ENCODE data around the gene CLIC5.
A peak's percentile ranks its signal among the peaks of the same experiment; 100 is the strongest.

Gene CLIC5

DNA sequence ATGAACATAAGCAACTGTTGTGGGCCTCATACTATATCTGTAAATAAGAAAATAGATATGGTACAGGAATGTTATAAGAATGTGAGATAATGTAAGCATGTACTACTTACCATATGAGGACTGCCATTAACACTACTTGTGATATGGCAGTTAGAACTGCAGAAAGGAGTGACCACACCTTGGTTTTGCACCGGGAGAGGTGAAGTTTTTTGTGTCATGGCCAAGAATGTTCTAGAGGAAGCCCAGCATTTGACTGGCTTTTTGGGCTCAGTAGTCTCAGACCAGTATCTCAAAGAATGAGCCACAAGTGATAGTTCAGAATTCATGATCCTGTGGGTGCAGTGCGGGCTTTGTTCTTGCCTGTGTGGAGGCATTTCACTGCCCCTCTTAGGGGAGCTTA is 123.5 kb downstream of the CLIC5 start:
- DNase-seq (ENCODE audit: low read depth): no peak

DNA sequence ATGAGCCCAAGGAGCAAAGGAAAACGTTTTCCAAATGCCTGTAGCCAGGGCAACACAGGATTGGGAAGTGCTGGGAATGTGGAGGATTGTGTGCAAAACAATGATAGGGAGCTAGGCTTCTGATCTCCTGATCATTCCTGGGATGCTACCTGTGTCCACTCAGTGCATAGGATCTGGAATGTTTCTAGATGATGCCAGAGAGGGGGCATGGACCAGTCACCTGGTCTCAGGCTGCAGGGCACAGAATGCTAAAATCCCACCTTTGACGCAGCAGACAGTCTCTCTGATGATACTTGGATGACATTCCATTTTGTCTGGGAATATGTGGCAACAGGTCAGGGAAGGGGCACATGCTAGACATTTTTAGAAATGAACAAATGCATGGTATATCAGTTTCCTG is 128.9 kb downstream of the CLIC5 start:
- DNase-seq (ENCODE audit: low read depth): no peak

GRCh38 chr6:45884336-45884735 is 131.3 kb downstream of the CLIC5 start:
- no peak for DNase-seq (ENCODE audit: low read depth)

DNA sequence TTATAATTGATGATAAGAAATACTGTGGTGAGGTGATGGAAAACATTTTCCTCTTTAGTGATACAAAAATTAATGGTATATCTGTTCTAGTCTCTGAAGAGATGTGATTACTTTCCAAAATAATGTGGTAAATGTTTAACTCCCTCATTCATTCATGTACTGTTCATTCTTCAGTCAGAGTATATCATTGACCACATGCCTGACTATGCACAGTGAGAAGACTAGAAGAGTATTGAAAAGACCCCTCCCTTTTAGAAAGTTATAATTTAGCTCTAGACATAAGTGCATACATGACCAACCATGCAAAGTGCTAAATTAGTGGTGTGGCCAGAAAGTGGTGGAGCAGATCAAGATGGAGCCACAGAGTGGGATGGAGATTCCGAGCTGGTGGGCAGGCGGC is 133.0 kb downstream of the CLIC5 start:
- DNase-seq (ENCODE audit: low read depth): no peak

DNA sequence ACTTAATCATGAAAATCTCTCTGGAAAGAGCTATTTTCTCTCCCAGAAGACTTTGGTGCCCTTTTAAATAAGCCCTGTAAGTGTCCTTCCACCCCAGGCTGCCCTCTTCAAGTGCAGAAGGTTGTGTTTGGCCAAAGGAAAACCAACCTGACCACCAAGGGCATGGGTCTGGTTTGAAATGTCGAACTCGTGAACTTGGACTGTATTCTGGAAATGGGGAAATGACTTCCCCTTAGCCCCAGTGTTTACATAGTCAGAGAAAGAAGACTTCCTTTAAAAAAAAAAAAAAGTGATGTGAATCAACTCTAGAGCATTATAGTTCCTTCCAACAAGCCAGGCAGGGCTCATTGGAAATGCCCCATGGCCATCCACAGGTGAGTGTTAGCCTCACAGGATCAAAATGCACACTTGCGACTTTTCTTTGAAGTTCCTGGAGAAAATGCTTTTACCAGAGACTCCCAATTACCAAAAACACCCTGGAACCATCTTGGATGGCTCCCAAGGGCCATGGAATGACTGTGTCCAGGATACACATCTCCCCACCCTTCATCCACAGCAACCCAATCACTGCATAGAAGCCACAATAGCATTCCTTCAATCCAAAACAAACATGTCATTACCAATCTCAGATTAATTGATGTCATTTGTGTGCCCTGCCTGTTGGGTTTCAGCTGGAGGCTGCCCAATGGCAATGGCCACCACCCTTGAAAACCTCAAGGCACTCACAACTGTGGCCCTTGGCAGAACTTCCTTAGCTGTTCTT is 133.8 kb downstream of the CLIC5 start:
- DNase-seq (ENCODE audit: low read depth): no peak

- no peak for DNase-seq (ENCODE audit: low read depth)
These were observed 135.0 kb downstream of the CLIC5 start for GRCh38 chr6:45880676-45881075.

- DNase-seq (ENCODE audit: low read depth): no peak
These were observed 135.5 kb downstream of the CLIC5 start for GRCh38 chr6:45880159-45880558.

DNA sequence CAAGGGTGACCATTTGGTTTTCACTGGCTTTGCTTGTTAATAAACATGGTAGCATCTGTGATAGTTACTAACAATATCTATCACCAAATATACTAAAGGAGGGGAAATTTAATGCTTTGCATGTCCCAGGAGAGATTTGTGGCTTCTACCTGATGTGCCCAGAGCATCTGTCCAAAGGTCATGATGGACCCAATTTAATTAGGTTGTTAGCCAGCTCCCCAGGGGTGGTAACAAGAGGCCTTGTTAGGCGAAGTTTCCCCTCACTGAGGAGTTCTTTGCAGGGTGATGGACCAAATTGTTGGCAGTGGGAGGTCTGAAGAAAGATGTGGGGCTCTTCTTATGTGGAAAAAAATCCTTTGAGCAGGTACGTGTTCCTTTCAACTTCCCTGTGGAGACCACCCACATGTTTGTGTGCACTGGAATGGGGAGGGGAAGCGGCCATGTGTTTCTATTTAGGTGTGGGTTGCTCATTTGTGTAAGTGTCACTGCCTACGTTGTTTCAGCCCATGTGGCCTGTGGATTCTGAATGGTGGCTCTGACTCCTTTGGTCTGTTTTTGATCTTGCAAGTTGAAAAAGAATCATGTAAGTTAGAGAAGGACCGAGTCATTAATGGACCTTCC is 137.6 kb downstream of the CLIC5 start:
- no peak for DNase-seq (ENCODE audit: low read depth)

GRCh38 chr6:45872827-45873365 is 142.8 kb downstream of the CLIC5 start:
- no peak for DNase-seq (ENCODE audit: low read depth)

- no peak for DNase-seq (ENCODE audit: low read depth)
These were observed 145.1 kb downstream of the CLIC5 start for GRCh38 chr6:45870531-45870930.

DNA sequence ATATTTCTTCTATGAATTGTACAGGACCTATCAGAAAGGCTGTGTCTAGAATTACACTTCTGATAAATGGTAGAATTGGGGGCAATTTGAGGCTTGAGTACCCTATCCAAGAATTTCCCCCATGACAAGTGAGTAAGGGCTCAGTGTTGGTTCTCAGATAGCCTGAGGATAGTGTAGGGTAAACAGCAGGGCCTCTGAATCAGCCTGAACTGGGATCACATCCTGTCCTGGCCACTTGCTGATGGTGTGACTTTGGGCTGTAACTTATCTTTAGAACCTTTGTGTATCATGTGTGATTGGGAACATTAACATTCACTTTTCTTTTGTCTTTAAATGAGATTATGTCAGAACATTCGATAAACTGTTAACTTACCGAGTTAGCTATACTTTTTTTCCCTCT is 151.0 kb downstream of the CLIC5 start:
- DNase-seq (ENCODE audit: low read depth): no peak

GRCh38 chr6:45858691-45859090 is 157.0 kb downstream of the CLIC5 start:
- DNase-seq (ENCODE audit: low read depth): no peak

- no peak for DNase-seq (ENCODE audit: low read depth)
These were observed 157.8 kb downstream of the CLIC5 start for GRCh38 chr6:45857827-45858226.

GRCh38 chr6:45855642-45856394 is 159.8 kb downstream of the CLIC5 start:
- DNase-seq (ENCODE audit: low read depth): no peak

GRCh38 chr6:45854149-45854742 is 161.4 kb downstream of the CLIC5 start:
- DNase-seq (ENCODE audit: low read depth): no peak

DNA sequence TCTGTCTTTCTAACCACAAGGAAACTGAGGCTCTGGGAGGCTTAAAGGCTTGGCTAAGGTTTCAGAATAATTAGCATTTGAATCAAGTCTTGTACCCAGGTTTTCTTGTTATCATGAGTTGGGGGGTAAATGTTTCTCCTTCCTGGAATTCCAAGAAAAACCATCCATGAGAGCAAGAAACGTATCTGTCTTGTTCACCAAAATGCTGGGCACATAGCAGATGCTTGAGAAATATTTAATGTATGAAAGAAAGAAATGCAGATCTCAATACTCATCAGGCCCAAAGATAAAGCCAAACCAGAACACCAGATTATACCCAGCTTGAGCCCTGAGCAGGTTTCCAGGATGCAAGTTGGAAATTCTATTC is 164.6 kb downstream of the CLIC5 start:
- DNase-seq (ENCODE audit: low read depth): no peak

- DNase-seq (ENCODE audit: low read depth): no peak
These were observed 165.2 kb downstream of the CLIC5 start for GRCh38 chr6:45850378-45851033.

- peak; percentile 41 for DNase-seq (ENCODE audit: low read depth)
These were observed 170.1 kb downstream of the CLIC5 start for GRCh38 chr6:45845567-45845966.

DNA sequence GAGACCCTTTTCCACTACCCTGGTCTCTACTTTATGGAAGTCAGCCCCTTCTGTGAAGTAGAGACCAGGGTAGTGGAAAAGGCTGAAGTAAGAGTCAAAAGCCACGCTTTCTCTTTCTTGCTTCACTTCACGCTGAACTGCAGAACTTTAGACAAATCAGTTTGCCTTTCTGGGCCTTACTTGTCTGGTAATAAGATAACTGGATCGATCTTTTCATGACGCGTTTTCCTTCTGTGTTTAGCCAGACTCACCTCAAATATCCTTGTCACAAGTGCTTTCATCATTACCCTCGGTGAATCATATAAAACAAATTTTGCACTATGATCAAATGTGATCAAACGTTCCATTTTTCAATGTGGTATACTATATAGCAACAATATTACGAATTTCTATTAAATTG is 170.7 kb downstream of the CLIC5 start:
- no peak for DNase-seq (ENCODE audit: low read depth)

DNA sequence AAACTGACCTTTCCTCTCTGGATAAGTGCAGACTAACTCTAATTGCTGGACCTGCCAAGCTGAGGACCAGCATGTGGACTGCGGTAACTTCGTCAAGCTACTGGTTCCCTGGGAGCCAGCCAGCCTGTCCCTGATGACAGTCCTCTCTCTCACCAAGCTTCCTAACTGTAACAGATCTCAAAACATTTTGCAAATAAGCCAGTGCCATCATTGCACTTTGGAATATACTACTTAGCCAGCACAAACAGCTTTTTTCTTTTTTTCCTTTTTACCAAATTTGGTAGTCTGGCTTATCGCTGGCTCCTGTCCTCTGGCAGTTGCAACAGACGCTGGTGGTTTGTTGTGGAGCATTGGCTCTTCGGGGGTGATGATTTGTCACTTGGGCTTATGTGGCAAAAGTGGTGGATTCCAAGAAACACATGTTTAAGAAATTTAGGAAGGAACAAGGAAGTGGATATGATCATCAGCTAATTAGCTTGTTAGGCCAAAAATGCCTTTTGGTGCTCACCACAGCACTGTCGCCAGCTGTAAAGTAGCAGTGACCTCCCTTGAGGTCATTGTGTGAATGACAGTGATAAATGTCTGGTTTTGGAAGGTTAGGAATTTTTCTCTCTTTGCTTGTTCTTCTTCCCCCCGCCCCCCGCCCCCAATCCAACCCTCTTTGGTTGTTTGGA is 171.7 kb downstream of the CLIC5 start:
- DNase-seq (ENCODE audit: low read depth): no peak

GRCh38 chr6:45841062-45841461 is 174.6 kb downstream of the CLIC5 start:
- DNase-seq (ENCODE audit: low read depth): no peak

All from HS-5 (cell line).